H1 (cell line): Measurements from ENCODE around the gene POLR1H.

ENCODE experiments used
- MAFK ChIP-seq: IDR thresholded peaks from 2 replicates; pipeline ENCODE4 v1.6.1; 2012; ENCODE audit warnings: low read depth, mild to moderate bottlenecking, improper control_type of control experiment, low read length
- POLR2A ChIP-seq, 2 experiments: IDR thresholded peaks; 1 replicate in 1 of 2; 2 replicates in 1 of 2; pipeline ENCODE4 v1.6.1; 2011; ENCODE audit warnings: low read depth in 2 of 2, low read length in 2 of 2, mild to moderate bottlenecking in 2 of 2; ENCODE audit errors: control extremely low read depth in 1 of 2
- POLR2AphosphoS5 ChIP-seq: IDR thresholded peaks from 2 replicates; pipeline ENCODE4 v1.6.1; 2011; ENCODE audit warnings: low read depth, low read length
- YY1 ChIP-seq: IDR thresholded peaks from 2 replicates; pipeline ENCODE4 v1.6.1; 2011; ENCODE audit warnings: low read depth, mild to moderate bottlenecking, low read length
- ZNF274 ChIP-seq: IDR thresholded peaks from 2 replicates; pipeline ENCODE4 v1.7.0; 2012; ENCODE audit warnings: low read length, borderline replicate concordance; ENCODE audit errors: extremely low read depth
- TF ChIP-seq, protein P1 (sequence below), 3 experiments: IDR thresholded peaks; 1 replicate in 2 of 3; 2 replicates in 1 of 3; pipeline versions ENCODE4 v1.5.1 to v1.6.1; 2011; ENCODE audit warnings: low read length in 3 of 3, mild to moderate bottlenecking in 3 of 3, inconsistent platforms in 2 of 3, low read depth in 1 of 3, moderate library complexity in 1 of 3; ENCODE audit not compliant: insufficient read depth in 1 of 3; ENCODE audit errors: control extremely low read depth in 1 of 3

DNA sequence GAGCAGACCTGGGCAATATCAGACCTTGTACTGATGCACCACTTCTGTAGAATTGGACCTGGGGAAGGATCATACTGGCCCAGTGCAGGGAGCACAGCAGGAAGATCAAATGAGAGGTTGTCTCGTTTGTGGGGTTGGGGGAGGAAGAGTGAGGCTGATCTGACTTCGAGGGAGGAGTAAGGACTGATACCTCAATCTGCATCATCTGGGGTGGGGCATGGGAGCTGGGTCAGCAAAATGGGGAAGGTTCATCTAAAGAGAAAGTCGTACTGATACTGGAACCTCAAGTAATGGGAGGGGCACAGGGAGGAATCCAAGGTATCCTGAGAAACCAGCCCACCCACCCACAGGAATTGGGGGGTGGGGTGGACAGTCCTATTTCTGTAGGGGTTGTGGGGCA, 10.8 kb downstream of the POLR1H start:
- TF ChIP-seq, protein P1, sequence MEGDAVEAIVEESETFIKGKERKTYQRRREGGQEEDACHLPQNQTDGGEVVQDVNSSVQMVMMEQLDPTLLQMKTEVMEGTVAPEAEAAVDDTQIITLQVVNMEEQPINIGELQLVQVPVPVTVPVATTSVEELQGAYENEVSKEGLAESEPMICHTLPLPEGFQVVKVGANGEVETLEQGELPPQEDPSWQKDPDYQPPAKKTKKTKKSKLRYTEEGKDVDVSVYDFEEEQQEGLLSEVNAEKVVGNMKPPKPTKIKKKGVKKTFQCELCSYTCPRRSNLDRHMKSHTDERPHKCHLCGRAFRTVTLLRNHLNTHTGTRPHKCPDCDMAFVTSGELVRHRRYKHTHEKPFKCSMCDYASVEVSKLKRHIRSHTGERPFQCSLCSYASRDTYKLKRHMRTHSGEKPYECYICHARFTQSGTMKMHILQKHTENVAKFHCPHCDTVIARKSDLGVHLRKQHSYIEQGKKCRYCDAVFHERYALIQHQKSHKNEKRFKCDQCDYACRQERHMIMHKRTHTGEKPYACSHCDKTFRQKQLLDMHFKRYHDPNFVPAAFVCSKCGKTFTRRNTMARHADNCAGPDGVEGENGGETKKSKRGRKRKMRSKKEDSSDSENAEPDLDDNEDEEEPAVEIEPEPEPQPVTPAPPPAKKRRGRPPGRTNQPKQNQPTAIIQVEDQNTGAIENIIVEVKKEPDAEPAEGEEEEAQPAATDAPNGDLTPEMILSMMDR (IDR thresholded peaks at IDR 0.05; ENCODE audit: control extremely low read depth in 1 of 3, insufficient read depth in 1 of 3, low read depth in 1 of 3, low read length in 3 of 3), result no peak
- no peak for TF ChIP-seq MAFK
- no peak for TF ChIP-seq POLR2AphosphoS5
- TF ChIP-seq POLR2A (IDR thresholded peaks at IDR 0.05; ENCODE audit: control extremely low read depth in 1 of 2, low read depth in 2 of 2, low read length in 2 of 2), result no peak
- no peak for TF ChIP-seq ZNF274
- TF ChIP-seq YY1, result no peak
